CD4-positive, alpha-beta T cell treated with Interleukin-4 for 4 hours (primary cell): ENCODE data around the gene RNF213.
"Not testable (repeated sequence)": the region's sequence is repeated elsewhere in the genome, so short reads cannot be mapped to it uniquely, and the experiment has no call there.

Source experiments
- DNase-seq: peaks from one replicate; pipeline ENCODE4 v3.0.0-alpha.2; 2020

Gene RNF213

GRCh38 chr17:80253631-80254395, 6.8 kb upstream of the RNF213 start:
- DNase-seq, result no peak

GRCh38 chr17:80254396-80255251, 6.0 kb upstream of the RNF213 start:
- peak; percentile 91 for DNase-seq

DNA sequence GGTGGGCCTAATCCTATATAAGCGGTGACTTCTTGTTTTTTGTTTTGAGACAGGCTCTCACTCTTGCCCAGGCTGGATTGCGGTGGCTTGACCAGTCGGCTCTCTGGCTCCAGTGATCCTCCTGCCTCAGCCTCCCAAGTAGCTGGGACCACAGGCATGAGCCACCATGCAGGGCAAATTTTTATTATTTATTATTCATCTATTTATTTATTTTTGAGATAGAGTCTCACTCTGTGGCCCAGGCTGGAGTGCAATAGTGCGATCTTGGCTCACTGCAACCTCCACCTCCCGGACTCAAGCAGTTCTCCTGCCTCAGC, 4.7 kb upstream of the RNF213 start:
- no peak for DNase-seq

- DNase-seq, result no peak
These were observed 2.9 kb upstream of the RNF213 start for GRCh38 chr17:80257716-80258213.

GRCh38 chr17:80258296-80258695, 2.4 kb upstream of the RNF213 start:
- not testable (repeated sequence) for DNase-seq

DNA sequence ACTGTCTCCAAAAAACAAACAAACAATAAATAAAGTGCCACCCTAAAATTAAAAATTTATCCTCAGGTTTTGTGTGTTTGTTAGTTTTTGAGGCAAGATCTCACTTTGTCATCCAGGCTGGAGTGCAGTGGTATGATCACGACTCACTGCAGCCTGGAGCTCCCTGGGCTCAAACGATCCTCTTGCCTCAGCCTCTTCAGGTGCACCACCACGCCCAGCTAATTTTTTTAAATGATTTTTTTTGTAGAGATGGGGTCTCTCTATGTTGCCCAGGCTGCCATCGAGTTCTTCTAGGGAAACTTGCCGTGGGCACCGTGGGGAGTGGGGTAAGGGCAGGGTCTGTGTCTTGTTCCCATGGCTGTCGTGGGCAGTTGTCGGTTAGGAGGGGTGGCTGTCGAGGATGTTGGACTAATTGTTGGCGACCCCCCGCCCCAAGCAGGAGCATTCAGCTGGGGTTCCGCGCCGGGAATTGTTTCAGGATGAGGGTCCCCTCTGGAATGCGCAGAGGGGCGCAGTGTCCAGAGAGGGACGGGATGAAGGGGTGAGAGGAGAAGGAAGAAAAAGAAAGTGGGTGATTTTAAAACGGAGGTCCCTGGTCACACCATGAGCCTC, 1.1 kb upstream of the RNF213 start:
- peak; percentile 26 for DNase-seq

GRCh38 chr17:80260069-80260535, 550 bp upstream of the RNF213 start:
- DNase-seq, result peak; percentile 75

DNA sequence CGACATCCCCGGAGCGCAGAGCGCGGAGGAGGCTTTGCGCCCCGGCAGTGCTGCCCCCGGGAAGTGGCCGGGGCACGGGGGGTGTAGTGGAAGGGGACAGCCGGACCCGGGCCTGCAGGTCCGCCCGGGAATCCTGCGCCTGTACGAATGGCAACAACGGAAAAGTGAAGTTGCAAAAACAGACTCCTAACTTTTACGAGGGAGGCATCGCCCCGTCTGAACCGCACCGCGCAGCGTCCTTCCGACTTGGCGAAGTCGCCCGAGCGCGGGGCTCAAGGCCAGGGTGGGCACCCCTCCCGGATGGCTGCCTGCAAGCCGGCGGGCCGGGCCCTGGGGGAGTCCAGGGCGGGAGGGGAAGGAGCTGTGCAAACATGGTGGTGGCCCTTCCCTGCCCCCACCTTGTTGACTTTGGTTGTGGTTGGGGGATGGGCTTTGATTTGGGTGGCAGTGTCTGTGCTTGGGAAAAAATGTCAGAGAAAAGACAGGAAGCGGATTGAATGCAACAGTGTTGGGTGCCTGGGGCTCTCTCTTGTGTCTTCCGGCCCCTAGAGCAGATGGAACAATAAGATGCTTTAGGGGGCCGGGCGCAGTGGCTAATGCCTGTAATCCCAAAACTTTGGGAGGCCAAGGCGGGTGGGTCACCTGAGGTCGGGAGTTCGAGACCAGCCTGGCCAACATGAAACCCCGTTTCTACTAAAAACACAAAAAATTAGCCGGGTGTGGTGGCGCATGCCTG, 675 bp downstream of the RNF213 start:
- peak; percentile 84 for DNase-seq

- no peak for DNase-seq
These were observed 1.2 kb downstream of the RNF213 start for GRCh38 chr17:80261895-80262279.

DNA sequence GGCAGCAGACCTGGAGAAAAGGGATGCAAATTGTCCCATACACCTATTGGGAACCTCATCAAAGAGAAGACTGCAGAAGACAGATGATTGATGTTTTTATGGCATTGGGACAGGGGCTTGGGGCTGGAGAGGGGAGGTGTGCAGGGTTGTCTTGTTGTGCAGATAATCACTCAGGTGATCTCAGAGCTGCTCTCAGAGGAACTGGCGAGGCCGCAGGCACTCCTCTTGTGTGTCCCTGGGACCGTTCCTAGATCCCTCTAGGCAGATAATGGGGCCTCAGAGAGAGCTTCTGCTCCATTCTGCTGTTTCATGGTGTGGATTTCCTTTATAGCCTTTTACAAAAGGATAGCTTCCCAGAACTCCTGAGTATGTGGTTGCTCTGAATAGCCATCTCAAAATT, 1.6 kb downstream of the RNF213 start:
- no peak for DNase-seq

GRCh38 chr17:80262775-80263244, 2.2 kb downstream of the RNF213 start:
- no peak for DNase-seq

GRCh38 chr17:80263253-80264204, 2.9 kb downstream of the RNF213 start:
- peak; percentile 90 for DNase-seq

GRCh38 chr17:80264205-80265075, 3.8 kb downstream of the RNF213 start:
- DNase-seq, result peak; percentile 60

DNA sequence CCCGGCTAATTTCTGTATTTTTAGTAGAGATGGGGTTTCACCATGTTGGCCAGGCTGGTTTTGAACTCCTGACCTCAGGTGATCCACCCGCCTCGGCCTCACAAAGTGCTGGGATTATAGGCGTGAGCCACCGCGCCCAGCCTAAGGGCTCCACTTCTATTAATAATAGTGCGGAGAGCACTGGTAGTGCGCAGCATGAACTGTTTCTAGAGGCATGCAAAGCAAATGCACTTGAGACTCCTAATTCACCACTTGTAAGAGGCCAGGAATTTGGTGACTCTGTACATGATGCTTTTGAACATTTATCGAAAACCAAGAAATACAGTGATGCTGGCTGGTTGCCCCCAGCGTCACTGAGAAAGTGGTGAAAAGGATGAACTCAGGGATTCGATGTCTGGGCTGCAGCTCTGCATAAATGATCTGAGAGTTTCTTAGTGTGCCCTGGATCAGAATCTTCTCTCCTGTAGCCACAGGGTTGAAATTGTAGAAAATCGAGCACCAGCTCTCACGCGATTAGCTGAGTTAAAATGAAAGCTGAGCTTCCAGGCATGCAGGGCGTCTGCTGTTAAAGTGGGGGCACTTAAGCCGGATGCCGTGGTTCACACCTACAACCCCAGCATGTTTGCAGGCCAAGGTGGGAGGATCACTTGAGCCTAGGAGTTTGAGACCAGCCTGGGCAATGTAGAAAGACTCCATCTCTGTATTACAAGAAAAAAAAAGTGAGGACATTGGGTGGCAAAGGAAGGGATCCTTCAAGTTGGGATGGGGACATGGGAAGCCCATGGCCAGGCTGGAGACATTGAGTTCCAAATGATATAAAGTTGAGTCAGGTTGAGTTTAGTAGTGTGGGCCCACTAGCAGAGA, 4.8 kb downstream of the RNF213 start:
- DNase-seq, result peak; percentile 78

DNA sequence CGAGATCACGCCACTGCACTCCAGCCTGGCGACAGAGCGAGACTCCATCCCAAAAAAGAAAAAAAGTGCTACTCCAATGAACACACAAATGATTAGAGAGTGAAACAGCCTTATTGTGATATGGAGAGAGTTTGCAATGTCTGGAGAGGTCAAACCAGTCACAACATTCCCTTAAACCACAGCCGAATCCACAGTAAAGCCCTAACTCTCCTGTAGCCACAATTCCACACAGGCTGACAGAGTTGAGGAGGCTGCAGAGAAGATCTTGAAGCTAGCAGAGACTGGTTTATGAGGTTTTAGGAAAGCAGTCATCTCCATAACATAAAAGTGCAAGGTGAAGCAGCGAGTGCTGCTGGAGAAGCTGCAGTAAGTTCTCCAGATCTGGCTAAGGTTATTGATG, 6.7 kb downstream of the RNF213 start:
- no peak for DNase-seq

GRCh38 chr17:80268427-80268826, 7.8 kb downstream of the RNF213 start:
- DNase-seq, result no peak

DNA sequence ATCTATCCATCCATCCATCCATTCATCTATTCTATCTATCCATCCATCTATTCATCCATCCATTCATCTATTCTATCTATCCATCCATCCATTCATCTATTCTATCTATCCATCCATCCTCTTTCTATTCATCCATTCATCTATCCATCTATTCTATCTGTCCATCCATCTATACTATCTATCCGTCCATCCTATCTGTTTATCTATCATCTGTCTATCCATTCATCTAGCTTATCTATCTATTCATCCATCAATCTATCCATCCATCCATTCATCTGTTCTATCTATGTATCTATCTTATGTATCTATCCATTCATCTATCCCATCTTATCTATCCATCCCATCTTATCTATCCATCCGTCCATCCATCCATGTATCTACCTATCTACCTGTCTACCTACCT, 8.8 kb downstream of the RNF213 start:
- DNase-seq, result no peak

DNA sequence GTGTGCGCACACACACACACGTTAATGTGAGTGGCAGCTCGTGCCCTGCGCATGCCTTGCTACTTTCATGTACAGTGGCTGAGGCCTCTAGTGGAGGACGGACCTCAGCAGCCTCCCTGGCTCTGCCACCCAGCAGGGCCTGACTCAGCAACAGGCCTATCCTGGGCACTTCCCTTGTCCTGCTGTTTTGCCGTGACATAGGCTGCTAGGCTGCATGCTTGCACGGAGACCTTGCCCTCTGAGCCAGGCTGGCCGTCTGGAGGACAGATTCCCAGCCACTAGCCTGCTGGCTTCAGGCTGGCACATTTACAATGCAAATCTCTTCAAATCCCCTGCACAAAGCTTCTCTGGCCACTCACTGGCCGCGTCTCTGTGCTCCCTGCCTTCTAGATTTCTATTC, 9.5 kb downstream of the RNF213 start:
- DNase-seq, result no peak

DNA sequence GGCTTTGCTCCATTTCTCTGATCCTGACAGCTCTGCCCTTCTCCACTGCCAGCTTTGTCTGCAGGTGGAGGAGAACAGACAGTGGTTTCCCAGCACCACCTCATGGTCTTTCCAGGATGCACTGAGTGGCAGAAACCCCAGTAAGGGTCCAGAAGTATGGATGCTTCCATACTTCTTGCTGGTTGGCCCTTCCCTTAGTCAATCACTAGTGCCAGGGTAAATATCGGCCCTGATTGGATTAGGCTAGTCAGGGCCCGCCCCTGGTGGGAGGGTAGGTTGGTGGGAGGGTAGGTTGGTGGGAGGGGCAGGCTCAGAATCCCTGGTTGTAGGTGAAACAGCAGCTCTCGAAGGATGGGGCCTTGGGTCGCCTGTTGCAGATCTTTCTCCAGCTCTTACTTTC, 10.2 kb downstream of the RNF213 start:
- no peak for DNase-seq

- DNase-seq, result no peak
These were observed 11.7 kb downstream of the RNF213 start for GRCh38 chr17:80272366-80272765.
